Bone marrow (tissue), 2 donors: ENCODE results near the gene SEMA4D.
A peak's percentile ranks its signal among the peaks of the same experiment; 100 is the strongest.

Source experiments
- DNase-seq, 2 donors: peaks; one replicate each; lab custom pipeline; 2025; lab: John Stamatoyannopoulos, UW

SEMA4D gene

DNA sequence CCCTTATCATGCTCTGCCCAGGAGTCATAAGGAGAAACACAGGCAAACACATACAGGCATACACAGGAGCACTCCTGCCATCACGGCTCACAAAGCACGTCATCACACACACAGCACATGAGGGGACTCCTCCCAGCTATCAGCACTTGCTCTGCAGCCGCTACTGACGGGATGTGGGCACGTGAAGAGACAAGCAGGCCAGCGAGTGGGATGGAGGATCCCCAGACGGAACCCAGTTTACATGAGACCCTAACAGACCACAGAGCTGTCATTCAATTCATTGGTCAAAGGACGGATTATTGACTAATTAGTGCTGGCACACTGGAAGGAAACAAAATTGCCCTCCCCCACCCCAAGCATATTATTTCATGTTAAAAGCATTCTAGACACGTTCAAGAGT is 53.6 kb downstream of the SEMA4D start:
- no peak for DNase-seq

DNA sequence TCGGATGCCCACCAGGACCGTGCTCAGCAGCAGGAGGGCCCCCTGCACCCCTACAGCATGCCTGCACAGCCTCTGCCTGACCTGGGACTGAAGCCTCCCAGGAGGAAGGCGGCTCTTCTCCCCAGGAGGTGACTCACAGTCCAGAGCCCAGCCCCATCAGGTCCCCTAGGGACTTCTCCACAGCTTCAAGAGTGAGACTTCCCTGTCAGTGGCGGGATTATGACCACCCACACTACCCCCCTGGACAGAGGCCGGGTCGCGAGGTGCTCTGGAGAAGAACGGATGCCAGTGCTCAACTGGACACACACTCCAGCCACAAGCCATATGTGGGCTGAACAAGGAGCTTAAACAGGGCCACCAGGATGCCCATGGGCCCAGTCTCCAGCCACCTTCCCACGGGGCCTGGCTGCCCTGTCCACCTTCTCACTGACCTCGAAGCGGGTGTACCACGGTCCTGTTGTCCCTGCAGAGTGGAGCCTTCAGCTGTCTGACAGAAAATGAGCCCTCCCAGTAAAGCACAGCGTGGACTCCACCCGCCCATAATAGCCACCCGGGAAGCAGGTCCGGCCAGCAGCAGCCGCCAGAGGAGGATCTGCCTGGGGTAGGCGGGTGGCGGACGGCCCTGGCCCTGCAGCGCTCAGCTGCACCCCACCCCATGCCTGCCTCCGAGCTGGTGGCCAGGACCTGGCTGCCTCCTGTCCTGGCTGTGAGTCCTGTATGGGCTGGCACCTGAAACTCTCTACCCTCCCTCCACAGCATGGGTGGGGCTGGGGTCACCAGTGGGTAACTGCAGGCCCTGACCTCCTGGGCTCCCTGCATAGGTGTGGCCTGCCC is 54.7 kb downstream of the SEMA4D start:
- peak in 1 of 2 donors; percentile 24 for DNase-seq

DNA sequence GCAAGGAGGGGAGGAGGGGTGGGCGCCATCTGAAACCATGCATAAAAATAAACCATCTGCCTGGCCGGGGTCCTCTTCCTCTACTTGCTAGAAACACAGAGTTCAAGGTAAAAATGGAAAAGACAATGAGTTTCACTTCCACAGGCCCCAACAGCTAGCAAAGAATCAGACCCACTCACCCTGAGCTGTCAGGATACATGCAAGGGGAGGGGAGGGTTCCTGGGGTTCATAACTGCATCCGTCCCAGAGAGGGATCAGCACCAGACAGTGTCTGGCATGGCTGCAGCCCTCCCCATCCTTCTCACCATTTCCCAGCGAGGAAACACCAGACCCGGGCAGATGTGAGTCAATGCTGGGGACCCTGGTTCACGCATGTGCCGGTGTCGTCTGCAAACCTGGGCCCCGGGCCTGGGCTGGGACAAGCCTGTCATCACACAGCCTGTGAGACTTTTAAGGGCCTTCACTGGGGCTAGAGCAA is 55.4 kb downstream of the SEMA4D start:
- peak in 1 of 2 donors; percentile 91 for DNase-seq

DNA sequence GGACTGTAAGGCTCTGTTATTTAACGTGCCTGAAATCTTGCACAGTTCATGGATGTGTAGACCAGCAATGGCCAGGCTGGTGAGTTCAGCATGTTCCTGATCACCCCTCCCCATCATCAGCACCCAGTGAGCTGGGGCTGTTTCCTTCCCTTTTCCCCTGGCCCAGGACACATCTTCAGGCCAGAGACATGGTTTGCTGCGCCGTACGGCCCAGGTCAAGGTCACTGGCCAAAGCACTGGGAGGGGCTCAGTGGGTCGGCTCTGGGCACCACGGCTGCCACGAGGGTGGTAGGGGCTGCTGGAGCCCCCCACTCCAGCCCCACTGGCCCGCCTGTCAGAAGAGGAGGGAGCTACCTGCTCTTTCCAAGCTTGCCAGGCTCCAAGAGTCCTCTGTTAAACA is 55.9 kb downstream of the SEMA4D start:
- DNase-seq, result no peak

DNA sequence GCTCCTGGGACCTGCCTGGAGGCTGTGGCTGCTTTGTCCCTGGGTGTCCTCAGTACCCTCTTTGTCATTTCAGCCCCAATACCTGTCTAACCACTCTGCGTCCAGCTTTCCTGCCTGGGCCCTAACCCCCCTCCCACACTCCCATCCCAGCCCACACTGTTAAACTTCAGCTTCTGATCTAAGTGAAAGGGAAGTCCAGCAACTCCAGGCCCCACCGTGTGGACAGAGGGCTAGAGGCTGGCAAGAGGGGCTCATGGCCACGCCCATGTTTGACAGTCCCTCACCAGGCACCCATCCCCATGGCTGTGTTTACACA is 56.3 kb downstream of the SEMA4D start:
- DNase-seq, result no peak

DNA sequence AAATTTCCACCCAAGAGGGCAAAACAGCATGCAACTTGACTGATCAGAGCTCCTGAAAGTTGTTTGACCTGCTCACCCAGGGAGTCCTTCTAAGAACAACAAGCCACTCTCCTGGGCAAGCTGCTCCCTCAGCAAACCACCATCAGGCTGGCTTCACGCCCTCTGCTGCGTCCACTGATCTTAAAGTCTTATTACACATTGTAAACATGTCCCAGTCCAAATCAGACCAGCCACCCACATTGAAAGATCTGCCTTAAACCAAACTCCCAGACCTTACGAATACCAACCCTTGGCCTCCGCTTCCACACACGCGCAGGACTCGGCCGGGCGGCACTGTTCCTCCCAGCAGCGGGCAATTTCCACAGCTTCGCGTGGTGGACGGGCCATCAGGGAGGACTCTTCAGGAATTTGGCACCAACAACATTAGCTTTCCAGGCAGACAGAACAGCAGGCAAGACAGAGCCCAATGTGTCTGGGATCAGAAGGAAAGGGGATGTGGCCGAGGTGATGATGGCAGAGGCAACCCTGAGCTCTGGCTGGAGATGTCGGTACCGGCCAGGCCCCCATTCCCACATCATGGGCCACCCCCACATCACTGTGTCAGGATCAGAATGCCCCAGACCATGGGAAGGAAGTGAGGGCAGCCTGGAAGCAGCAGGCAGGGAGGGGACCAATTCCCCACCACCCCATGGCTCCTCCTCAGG is 56.8 kb downstream of the SEMA4D start:
- no peak for DNase-seq

DNA sequence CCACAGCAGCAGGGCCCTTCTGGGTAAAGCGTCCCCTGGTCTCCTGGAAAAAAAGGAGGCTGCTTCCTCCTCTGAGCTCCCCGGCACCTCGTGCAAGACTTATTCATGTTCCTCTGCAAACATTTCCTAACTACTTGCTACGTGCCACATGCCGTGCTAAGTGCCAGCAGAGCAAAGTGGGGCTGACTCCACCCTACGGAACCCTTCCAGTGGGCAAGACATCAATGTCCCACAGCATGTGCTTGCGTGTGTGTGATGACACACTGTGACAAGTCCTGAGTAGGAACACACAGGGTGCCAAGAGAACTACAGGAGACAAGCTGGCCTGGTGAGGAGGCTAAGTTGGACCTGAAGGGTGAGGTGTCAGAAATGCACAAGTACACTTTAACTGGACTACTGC is 57.4 kb downstream of the SEMA4D start:
- DNase-seq, result peak in 1 of 2 donors; percentile 47

DNA sequence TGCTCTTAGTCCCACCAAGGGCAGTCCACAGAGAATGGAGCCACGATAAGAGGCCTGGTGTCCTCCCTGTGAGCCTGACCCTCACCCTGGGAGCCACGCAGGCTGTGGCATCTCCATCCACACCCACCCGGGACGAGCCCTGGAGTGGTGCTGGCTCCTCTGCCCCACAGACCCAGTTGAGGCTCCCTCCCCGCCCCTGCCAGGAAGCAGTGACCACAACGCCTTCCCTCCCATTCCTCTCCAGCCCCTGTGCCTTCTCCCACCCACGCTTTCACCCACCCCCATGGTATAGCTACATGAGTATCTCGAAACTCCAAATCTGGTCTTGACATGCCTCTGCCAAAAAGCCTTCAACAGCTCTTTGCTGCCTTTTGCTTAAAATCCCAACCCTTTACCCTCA is 57.9 kb downstream of the SEMA4D start:
- no peak for DNase-seq

DNA sequence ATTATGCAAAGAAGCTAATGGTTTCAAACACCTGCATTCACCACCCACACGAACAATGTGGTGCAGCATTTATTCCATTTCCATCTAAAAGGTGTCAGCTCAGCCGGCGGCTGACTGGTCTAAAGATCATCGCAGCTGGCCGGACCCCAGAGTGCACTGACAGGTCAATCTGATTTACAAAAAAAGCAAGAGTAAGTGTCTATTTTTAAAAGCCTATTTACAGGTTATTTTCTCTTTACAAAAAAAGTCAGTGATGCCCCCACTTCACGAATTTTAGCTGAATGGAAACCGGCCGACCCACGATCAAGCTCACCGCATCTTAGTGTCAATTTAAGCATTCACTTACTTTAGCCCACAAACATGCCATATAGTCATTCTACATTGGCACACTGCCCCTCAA is 58.3 kb downstream of the SEMA4D start:
- DNase-seq, result no peak

DNA sequence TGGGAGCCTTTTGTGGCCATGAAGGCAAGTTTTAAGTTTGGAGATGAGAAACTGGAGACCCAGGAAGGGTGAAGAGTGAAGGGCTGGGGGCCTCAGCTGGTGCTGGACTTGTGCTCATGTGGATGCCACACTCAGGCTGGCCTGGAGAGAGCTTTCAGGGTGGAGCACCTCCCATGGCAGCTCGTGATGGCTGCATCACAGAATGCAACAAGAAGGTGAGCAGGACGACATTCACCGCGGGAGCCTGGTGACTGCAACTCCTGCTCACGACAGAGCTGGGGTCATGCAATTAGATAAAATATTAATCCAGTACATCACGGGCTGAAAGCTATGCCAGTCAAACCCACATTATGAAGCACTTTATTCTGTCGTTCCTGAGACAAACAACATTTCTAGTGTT is 59.7 kb downstream of the SEMA4D start:
- DNase-seq, result no peak

DNA sequence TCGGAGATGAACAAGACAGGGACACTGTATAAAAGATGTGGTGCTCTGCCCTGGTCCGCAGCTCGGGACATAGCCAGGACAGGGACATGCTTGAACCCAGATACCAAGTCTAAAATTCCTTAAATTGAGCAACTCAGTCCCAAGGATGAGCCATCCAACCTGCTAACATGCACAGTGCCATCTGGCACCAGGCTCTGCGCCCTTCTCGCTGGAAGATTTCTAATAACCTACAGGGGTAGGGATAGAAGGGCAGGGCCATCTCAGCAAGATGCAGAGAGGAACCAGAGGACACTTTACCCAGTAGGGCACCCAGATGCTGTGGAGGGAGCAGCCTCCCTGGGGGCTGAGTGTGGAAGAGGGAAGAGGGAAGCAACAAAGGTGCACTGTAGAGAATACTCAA is 60.1 kb downstream of the SEMA4D start:
- no peak for DNase-seq

DNA sequence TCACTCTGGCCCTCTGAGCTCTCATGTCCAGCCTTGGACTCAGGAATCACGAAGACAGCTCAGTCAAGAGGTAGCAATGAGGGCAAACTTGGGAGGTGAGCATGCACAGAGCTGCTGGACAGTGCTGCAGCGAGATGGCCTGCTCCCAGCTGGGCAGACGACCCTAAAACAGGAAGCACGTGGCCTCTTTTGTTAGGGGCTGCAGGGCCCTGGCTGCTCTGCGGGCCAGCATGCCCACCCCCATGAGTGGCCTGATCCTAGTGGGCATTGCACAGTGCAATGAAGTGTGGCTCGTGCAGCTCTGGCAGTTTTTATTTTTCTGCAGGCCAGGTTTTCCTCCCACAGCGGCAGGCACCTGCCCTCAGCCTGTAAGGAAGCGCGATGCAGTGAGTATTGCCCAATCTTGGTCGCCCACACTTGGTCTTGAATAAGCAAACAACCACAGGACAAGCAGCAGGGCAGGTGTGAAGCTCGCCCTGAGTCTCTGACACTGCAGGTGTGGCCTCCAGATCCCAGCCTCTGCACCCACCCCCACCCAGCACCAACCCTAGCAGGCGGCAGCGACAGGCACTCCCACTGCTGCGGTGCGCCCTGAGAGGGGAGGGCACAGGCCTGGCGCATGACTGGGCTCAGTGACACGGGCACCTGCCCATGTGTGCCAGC is 60.8 kb downstream of the SEMA4D start:
- no peak for DNase-seq

DNA sequence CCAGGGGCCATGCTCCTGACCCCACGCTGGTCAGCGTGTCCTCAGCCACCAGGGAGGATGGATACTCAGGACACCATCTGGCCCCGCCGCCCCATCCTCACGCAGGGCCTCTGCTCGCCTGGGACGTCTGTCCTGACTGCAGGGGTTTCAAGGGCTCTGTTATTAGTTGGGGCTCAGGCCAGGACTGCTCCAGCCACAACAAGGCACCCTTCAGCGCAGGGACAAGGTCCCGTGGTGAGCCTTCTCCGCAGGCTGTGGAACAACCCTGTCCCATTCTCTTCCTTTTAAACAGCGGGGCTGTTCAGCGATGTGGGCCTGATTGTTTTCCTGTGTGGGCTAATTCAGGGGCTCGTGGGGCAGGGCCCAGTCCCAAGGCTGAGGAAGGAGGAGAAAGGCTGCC is 61.6 kb downstream of the SEMA4D start:
- no peak for DNase-seq

DNA sequence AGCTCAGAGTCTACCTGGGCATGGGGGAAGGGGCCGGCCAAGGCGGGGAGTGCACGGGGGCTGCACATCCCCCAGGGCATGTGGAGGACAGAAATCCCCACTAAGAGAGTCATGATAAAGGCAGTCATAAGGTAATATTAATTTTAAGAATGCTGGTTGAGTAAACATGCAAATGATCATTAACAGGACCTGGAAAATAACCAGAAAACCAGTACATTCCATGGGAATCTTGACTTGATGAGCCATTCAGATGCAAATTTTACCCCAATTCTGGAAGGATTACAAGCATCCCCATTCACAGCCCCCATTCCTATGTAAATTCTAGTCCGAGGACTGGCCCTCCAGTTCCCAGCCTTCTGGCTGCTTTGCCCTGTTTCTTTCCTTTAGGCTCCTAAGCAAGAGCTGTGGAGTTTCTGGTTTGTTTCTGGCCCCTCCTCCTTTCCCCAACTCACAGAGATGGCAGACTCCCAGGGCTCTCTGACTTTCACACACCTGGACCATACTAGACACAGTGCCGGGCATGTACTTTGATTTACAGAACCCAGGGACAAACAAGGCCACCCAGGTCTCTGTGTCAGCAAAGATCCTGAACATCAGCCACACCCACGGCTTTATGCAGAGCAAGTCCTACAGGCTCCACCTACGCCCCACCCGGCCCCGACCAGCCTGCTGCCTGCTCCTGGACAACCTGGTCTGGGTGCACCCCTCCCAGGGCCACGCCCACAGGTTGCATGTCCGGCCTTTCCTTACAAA is 62.7 kb downstream of the SEMA4D start:
- no peak for DNase-seq

DNA sequence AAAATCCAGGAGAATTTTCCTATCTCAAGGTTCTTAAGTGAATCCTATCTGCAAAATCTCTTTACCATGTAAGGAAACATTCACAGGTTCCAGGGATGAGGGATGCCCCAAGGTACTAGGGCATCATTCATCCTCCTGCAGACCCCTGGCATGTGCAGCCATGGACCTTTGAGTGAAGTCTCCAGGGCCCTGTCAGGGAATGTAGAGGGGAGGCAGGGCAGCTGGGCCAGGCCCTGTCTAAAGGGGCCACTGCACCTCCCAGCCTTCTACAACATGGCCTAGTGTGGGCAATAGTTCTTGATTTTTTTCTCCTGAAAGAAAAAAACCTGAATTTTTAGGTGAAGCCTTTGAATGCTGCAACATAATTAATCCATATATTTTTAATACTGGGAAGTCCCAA is 63.3 kb downstream of the SEMA4D start:
- no peak for DNase-seq

DNA sequence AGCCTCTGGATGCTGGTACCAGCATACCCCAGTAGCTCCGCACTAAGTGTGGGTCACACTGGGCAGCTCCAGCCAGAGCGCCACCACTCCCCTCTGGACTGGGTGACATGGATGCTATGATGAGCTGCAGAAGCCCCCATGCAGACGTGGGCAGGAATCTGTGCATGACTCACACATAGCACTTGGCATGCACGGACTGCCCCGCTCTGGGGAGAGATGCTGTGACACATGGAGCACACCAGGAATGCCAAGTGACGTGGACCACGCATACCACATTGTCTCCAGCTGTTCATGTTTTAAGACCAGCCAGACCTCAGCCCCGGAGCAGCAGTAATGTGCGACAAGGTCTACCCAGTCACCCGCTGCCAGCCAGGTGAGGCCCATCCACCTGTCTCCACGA is 64.1 kb downstream of the SEMA4D start:
- no peak for DNase-seq

DNA sequence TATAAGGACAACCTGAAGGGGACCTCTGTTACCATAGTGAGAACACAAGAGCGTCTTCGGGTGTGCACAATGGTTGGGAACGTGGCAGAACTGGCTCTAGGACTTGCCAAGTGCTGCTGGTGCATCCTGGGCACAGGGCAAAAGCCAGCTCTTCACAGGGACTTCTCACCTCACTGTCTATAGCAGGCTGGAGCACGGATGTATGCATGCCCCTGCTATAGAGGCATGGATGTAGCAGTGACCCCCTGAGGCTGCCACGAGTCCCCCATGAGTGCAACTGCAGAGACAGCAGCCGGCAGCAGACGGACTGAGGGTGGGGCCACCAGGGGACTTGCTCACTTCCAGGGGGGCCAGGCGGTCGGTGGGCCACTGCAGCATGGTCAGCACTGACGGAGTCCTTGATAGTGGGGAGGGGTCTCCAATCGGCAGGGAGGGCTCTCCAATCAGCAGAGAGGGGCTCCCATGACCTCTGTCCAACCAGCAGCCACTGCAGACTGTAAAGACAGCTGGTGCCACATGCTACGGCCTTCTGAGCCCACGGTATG is 64.9 kb downstream of the SEMA4D start:
- DNase-seq, result no peak

DNA sequence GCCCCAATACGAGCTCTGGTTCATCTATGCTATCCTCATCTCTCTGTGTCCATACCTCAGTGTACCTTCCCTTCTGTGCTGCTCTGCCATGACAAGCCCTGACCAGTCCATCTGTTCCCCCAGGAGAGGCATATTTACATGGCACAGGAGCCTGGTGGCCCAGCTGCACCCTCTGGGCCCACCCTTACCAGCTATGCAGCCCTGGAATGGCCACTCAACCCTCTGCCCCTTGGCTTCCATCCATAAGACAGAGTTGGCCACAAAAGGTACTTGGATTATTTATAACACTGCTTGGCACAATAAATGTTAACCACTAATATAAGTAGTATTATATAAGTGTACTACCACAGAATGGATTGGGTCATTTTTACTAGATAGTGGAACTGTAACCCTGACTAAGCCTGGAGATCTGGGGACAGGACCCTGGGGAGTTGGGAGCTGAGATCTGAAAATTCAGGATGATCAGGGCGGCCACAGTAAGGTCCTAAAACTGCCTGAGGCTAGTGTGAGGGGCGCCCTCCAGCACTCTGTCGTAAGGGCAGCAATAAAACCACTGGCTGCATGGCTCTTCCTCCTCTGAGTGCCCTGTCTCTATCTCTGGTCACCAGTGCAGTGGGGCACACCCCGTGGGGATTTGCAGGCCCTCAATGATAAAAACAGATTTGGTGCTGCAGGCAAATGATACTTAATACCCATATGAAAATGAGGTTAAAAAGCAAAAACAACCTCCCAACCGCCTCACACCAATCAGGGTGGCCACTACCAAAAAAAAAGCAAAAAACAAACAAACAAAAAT is 65.8 kb downstream of the SEMA4D start:
- DNase-seq, result no peak

DNA sequence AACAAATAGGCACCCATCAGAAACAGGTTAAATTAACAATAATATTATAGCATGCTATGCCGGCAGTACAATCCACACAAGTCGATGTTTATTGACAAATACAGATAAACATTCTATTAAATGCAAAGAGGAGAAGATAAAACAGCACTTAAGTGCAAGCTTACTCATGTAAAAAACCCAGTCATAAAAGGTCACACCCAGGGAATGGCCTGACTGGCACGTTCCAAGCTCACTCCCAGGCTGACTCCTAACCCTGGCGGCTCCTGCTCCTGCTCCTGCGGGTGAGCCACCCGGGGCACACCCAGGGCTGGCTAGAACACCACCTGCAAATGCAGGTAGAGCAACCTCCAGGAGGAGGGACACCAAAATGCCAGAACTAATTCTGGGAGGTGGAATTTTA is 66.9 kb downstream of the SEMA4D start:
- DNase-seq, result no peak

DNA sequence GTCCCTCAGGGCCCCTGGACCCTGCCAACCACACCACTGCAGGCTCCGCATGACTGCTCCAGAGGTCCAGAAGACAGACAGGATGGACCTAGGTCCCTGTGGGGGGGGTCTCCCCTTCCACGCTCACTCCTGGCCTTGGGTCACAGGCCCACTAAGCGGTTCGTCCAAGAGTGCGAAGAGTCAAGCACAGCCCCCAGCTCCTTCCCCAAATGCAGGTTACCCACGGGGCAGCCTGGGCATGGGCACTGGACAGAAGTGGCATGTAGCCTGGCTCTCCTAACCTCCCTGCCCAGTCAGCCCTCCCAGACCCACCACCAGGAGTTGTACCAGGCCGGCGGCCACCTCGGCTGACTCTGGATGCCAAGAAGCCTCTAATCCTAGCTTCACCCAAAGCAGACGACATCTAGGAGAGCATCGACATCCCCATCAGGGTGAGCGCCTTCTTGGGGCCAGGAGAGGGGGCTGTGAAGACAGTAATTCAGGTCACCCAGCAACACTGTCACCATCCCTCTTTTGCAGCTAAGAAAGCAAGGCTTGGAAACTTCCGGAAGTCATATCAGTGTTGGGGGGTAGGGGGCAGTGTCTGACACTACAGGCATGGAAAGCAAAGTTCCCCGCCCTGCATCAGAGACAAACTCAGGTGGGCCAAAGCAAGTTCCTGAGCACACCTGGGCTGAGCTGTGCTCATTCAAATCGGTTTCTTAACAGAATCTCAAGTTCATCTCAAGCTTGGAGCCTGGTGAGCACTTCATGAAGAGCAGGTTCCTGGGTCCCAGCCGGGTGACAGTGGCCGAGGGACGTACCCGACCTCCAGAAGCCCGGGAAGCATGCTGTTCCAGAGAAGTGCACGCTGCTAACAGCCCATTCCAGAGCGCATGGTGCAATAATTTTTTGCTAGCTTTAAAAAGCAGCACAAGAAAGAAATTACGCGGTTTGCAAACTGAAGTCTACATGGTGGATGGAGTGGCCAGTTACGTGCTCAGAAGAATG is 68.7 kb downstream of the SEMA4D start:
- no peak for DNase-seq
